Muscle of leg (tissue), 11 donors: ENCODE data around the gene FGF18. TPM values are rescaled to one million over a fixed set of nuclear protein-coding genes. Genes with fewer than 3 reads are reported as not detected.
"Not testable (repeated sequence)": the region's sequence is repeated elsewhere in the genome, so short reads cannot be mapped to it uniquely, and the experiment has no call there.

Experiments used
- DNase-seq: peaks from one replicate; pipeline ENCODE4 v3.0.0; 2013
- H3K27ac ChIP-seq: one replicate; pipeline ENCODE4 v1.5.1; 2013; ENCODE audit warnings: mild to moderate bottlenecking, low read length, control low read depth
- H3K27me3 ChIP-seq: one replicate; pipeline ENCODE4 v1.6.1; 2013; ENCODE audit warnings: low read length; ENCODE audit not compliant: control insufficient read depth, insufficient read depth
- H3K36me3 ChIP-seq: one replicate; pipeline ENCODE4 v1.6.1; 2013; ENCODE audit warnings: low read length; ENCODE audit not compliant: control insufficient read depth, insufficient read depth
- H3K4me1 ChIP-seq: one replicate; pipeline ENCODE4 v1.6.1; 2013; ENCODE audit warnings: low read length; ENCODE audit not compliant: control insufficient read depth, insufficient read depth
- H3K4me3 ChIP-seq: one replicate; pipeline ENCODE4 v1.5.1; 2013; ENCODE audit warnings: low read length, control low read depth
- H3K9me3 ChIP-seq: replicated peaks from 2 replicates; pipeline ENCODE4 v1.6.1; 2013; ENCODE audit warnings: low read depth, low read length; ENCODE audit not compliant: control insufficient read depth
- WGBS: methylation state at CpG from one replicate; pipeline ENCODE4 v1.1.5; 2013; ENCODE audit warnings: missing lambda C conversion rate; ENCODE audit not compliant: insufficient coverage; 5-methylcytosine and 5-hydroxymethylcytosine counted together
- polyA plus RNA-seq, 8 donors: library from polyadenylated mRNA; unstranded; fragments of 120-200 nt; gene quantifications; one replicate each; pipeline versions ENCODE4 v1.2.1 to v1.2.3, GENCODE V29; 2013; ENCODE audit warnings: inconsistent platforms in 1 of 8, low replicate concordance in 1 of 8; ENCODE audit not compliant: insufficient read length in 8 of 8, insufficient read depth in 1 of 8
- total RNA-seq: library from RNA; stranded (reverse); fragments of 120-200 nt; gene quantifications from one replicate; pipeline ENCODE4 v1.2.4, GENCODE V29; 2013

Gene FGF18
- total and polyA plus RNA-seq, 9 donors, result 12.6 to 27.8 (median 20.9) TPM

DNA sequence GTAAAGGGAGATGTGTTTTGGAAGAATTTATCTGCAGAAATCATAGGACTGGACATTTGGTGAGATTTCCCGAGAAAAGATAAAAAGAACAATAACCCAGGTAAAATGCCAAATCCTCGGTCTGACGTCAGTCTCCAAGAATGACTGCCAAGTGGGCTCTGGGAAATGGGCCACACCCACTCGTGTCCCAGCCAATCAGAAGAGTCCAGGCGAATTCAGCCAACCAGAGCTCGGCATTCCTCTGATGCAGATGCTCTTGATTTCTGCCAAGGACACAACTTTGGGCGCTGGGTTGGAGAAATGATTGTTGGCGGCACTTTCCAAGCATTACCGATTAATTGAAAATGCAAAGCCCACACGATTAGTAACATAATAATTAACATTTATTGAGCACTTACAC, 73.3 kb downstream of the FGF18 start:
- H3K36me3 ChIP-seq, result no peaks in the 10 kb centered on the region
- H3K4me1 ChIP-seq, result peaks cover 32% of the 10 kb centered on the region
- no peaks in the 10 kb centered on the region for H3K27me3 ChIP-seq
- no peaks in the 10 kb centered on the region for H3K9me3 ChIP-seq
- WGBS, result 83% methylated on average over 7 of the region's 10 CpGs
- no peak overlapping the region for H3K27ac ChIP-seq
- DNase-seq, result peak; percentile 32
- H3K4me3 ChIP-seq, result no peak overlapping the region

DNA sequence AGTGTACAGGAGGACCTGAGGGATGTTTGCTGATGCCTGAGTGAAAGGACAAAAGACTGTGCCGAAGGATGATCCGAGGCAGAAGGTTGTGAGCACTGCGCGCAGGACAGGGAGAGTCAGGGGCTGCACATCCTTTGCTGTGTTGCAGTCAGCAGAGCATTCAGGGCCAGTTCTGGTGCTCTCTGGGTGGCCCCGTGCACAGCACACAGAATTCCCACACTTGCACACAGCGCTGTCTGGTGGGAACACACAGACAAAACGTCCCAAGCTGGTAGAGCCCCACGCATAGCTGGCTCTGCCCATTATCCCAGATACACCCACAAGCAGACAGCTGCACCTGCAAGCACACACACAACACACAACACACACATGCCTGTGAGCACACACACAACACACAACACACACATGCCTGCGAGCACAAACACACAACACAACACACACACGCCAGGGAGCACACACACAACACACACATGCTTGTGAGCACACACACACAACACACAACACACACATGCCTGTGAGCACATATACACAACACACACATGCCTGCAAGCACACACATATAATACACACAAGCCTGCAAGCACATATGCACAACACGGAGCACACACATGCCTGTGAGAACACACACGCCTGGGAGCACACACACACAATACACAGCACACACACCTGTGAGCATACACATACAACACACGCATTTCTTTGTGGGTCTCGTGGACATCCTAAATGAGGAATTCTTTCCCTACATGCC, 74.4 kb downstream of the FGF18 start:
- H3K4me3 ChIP-seq, result no peak overlapping the region

DNA sequence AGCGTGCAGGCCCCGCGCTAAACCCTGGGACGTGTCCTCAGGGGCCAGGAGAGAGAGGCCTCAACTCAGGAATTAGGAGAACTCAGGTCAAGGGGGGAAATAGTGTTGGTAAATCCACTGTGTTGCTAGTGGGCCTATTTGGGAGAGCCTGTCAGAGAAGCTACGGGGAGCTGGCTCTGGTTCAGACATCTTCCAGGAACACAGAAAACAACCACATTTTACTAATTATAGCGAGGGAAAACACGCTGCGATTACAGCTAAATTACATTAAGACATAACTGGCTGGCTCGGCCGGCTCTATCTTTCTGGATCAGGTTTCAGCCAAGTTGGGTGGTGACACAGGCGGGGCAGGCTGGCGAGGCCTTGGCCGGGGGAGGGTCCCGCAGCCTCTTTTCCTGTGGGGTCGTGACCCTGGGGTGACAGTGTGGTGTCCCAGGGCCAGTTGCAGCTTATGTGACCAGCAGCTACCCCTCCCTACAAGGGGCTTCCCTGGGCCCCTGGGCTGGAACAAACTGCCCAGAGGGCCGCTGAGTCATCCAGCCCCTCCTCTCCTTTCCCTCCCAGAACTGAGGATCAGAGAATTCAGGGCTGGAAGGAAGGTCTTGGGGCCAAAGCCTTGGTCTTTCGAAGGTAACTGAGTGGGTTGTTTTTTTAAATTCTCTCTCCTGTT, 75.1 kb downstream of the FGF18 start:
- Histone ChIP-seq H3K4me1 (peaks cover 37% of the 10 kb centered on the region), H3K9me3 (no peaks in the 10 kb centered on the region), H3K4me3 (no peak overlapping the region), H3K27me3 (no peaks in the 10 kb centered on the region), H3K27ac (peak overlapping the region; percentile 95), H3K36me3 (no peaks in the 10 kb centered on the region)
- DNase-seq, result peak; percentile 95
- 11% methylated on average over 12 of the region's 17 CpGs for WGBS

More for the DNA sequence above, 74.4 kb downstream of the FGF18 start:
- no peaks in the 10 kb centered on the region for H3K36me3 ChIP-seq
- H3K9me3 ChIP-seq, result no peaks in the 10 kb centered on the region
- no peak for DNase-seq
- H3K27ac ChIP-seq, result peak overlapping the region; percentile 95
- H3K4me1 ChIP-seq, result peaks cover 37% of the 10 kb centered on the region
- WGBS, result 62% methylated on average over 12 of the region's 14 CpGs
- no peaks in the 10 kb centered on the region for H3K27me3 ChIP-seq

DNA sequence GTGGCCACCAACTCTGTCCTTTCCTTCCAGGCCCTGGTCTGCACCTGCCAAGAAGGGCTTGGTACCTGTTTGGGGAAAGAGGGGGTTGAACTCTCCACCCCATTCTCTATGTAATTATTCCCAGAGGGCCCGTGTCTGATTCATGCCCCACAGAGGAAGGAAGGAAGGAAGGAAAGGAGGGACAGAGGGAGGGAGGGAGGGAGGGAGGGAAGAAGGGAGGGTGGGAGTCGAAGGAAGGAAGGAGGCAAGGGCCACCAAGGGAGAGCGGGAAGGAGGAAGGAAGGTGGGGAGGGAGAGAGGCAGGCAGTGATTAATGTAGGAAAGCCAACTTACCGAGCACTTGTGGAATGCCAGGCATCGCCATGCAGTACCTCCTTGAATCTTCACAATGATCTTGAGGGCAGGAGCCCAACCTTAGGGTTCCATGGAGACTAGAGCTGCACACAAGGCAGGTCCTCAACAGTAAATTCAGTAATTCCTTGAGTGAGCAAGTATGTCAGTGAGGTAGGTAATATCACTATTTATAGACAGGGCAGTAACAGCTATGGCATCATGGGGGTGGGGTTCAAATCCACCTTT, 75.8 kb downstream of the FGF18 start:
- Histone ChIP-seq H3K36me3 (no peaks in the 10 kb centered on the region), H3K4me3 (no peak overlapping the region), H3K4me1 (peaks cover 37% of the 10 kb centered on the region), H3K27me3 (no peaks in the 10 kb centered on the region), H3K9me3 (no peaks in the 10 kb centered on the region), H3K27ac (peak overlapping the region; percentile 95)
- WGBS, result 42% methylated on average over 3 of the region's 5 CpGs
- DNase-seq, result peak; percentile 31

DNA sequence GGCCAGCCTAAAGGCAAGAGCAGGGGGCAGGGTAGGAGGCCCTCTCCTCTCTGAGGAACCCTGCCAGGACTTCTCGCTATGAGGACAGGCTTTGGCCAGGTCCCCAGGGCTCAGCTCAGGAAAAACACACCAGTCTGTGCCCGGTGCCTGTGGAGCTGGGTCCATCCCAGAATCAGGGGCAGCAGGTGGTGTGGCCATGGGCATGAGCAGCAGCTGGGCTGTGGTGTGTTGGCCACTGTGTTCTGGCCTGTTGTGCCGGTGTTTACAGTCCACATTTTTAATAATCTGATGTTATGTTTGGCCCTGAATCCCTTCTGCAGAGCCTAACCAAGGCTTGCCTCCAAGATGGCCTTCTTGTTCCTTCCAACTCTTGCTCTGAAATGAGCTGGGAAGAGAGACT, 77.0 kb downstream of the FGF18 start:
- no peaks in the 10 kb centered on the region for H3K9me3 ChIP-seq
- WGBS, result 100% methylated on average over 1 of the region's 3 CpGs
- H3K4me3 ChIP-seq, result no peak overlapping the region
- H3K4me1 ChIP-seq, result peaks cover 37% of the 10 kb centered on the region
- peak; percentile 69 for DNase-seq
- H3K27ac ChIP-seq, result peak overlapping the region; percentile 16
- no peaks in the 10 kb centered on the region for H3K36me3 ChIP-seq
- H3K27me3 ChIP-seq, result no peaks in the 10 kb centered on the region

DNA sequence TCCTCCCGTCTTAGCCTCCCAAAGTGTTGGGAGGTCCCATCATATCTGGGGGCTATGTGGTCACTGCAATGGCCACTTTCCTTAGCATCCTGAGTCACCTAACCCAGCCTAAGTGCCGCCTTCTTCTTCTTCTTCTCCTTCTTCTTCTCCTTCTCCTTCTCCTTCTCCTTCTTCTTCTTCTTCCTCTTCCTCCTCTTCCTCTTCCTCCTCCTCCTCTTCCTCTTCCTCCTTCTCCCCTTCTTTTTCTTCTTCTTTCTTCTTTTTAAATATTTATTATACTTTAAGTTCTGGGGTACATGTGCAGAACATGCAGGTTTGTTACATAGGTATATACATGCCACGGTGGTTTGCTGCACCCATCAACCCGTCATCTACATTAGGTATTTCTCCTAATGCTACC, 78.0 kb downstream of the FGF18 start:
- not testable (repeated sequence) for H3K36me3 ChIP-seq, H3K27ac ChIP-seq, H3K27me3 ChIP-seq, H3K4me3 ChIP-seq, DNase-seq, H3K9me3 ChIP-seq
- peaks cover 37% of the 10 kb centered on the region for H3K4me1 ChIP-seq
- WGBS, result 94% methylated on average over 2 of the region's 4 CpGs

DNA sequence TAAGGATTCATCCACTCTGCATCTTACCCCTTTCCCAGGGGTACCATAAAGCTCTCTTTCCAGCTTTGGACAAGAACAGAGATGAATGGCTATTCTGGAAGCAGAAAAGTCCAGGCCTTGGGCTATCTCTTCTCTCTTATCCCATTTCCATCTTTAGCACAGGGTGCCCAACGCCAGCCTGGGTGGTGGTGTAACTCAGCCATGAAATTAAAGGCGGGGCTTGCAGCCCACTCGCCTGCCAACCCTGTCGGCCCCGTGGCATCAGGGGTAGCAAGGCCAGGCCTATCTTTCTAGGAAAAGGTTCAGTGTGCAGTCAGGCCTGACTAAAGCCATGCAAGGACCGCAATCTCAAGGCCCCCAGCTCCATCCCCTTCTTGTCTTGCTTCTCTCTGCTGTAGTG, 78.7 kb downstream of the FGF18 start:
- no peak overlapping the region for H3K27ac ChIP-seq
- H3K9me3 ChIP-seq, result no peaks in the 10 kb centered on the region
- H3K36me3 ChIP-seq, result no peaks in the 10 kb centered on the region
- no peaks in the 10 kb centered on the region for H3K27me3 ChIP-seq
- peak; percentile 65 for DNase-seq
- WGBS, result 80% methylated on average over 1 of the region's 6 CpGs
- peaks cover 37% of the 10 kb centered on the region for H3K4me1 ChIP-seq
- no peak overlapping the region for H3K4me3 ChIP-seq

DNA sequence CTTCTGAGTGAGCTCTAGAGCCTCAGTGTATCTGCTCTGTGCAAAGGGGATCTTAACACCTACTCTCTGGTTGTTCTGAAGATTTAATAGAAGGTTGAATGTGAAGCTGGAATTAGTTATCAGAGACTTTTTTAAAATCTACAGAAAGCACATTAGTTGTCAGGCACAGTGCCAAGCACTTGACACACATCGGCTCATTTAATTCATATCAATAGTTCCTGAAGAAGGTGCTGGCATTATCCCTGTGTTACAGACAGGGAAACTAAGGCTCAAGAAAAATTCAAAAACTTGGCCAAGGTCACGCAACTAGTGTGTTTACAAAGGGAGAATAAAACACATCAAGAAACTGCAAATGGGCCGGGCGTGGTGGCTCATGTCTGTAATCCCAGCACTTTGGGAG, 80.2 kb downstream of the FGF18 start:
- no peaks in the 10 kb centered on the region for H3K9me3 ChIP-seq
- H3K27ac ChIP-seq, result no peak overlapping the region
- no peak for DNase-seq
- WGBS, result 90% methylated on average over 3 of the region's 4 CpGs
- peaks cover 25% of the 10 kb centered on the region for H3K4me1 ChIP-seq
- no peaks in the 10 kb centered on the region for H3K36me3 ChIP-seq
- no peaks in the 10 kb centered on the region for H3K27me3 ChIP-seq
- H3K4me3 ChIP-seq, result no peak overlapping the region

DNA sequence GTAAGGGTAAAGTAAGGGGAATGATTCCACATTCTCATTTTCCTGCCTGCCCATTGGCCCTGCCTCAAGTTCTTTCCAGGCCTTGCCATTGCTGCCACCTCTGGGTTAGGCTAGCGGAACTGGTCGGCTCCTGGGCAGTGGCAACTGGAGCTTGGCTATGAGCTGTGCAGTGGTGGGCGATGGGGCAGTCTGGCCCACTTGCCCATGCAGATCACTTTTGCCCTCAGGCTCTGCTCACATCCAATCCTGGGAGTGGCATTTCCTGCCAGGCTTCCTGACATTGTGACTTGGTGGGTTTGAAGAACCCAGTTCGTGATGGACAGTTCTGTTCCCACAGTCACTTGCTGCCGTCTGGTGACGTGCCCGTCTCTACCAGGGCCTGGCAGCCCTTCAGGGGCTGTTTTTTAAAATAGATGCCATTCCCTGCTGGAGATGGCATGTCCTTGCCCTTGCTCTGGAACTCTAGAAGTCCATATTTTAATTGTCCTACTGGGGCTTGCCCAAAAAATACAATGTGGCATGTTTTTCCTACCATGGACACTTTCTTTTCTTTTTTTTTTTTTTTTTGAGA, 86.1 kb downstream of the FGF18 start:
- no peak for DNase-seq
- Histone ChIP-seq H3K9me3 (no peaks in the 10 kb centered on the region), H3K27me3 (no peaks in the 10 kb centered on the region), H3K4me3 (no peak overlapping the region), H3K36me3 (no peaks in the 10 kb centered on the region), H3K4me1 (no peaks in the 10 kb centered on the region), H3K27ac (no peak overlapping the region)
- 96% methylated on average over 5 of the region's 7 CpGs for WGBS

DNA sequence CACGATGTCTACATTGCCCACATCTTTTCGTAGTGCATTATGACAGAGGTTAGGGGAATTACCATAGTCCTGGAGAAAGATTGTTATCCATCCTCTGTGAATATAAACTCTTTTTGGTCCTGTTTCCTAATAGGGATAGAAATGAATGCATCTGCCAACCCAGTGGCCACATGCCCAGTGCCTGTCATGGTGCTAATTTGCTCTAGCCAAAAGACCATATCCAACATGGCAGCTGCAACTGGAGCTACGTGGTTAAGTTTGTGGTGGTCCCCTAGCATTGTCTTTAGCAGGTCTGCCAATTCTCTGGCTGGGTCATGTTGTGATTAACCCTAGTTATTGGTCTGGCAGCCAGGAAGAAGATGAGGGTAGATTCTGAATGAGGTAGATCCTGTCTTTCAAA, 87.5 kb downstream of the FGF18 start:
- Histone ChIP-seq H3K9me3 (no peaks in the 10 kb centered on the region), H3K4me1 (no peaks in the 10 kb centered on the region), H3K27ac (no peak overlapping the region), H3K4me3 (no peak overlapping the region), H3K36me3 (no peaks in the 10 kb centered on the region), H3K27me3 (no peaks in the 10 kb centered on the region)
- 100% methylated on average over 1 of the region's 3 CpGs for WGBS
- DNase-seq, result peak; percentile 58
